ENCODE measurements around the gene HACD3.

DNA sequence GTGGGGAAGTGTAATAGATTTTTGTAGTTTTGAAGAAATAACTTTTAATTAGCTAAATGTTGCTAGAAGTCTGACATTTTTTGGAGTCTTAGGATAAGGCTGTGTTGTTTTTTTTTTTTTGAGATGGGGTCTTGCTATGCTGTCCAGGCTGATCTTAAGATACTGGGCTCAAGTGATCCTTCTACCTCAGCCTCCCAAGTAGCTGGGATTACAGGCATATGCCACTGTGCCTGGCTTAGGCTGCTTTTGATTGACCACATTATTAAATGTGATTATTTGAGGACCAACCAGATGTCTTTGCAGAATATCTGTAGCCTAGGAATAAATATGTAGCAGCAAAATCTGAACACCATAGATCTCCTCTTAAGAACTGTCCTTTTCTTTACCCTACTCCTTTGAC lies 29.7 kb downstream of the HACD3 start:
- no peak for TF ChIP-seq MAX (IDR thresholded peaks at IDR 0.05)
- TF ChIP-seq ZBTB7A (IDR thresholded peaks at IDR 0.05; ENCODE audit: low read depth) = no peak
- no peak for TF ChIP-seq CREB1 (IDR thresholded peaks at IDR 0.05; ENCODE audit: low read depth)
- TF ChIP-seq YY1 (IDR thresholded peaks at IDR 0.05; ENCODE audit: low read depth) = no peak
- no peak for TF ChIP-seq REST (IDR thresholded peaks at IDR 0.05; ENCODE audit: low read depth)
- TF ChIP-seq USF1 (IDR thresholded peaks at IDR 0.05) = no peak
- no peak for TF ChIP-seq EGR1 (IDR thresholded peaks at IDR 0.05)
- TF ChIP-seq RAD21 (IDR thresholded peaks at IDR 0.05; ENCODE audit: low read depth) = no peak
- no peak for TF ChIP-seq EP300 (IDR thresholded peaks at IDR 0.05; ENCODE audit: borderline replicate concordance)
- TF ChIP-seq TAF1 (IDR thresholded peaks at IDR 0.05; ENCODE audit: low read depth) = no peak
- no peak for TF ChIP-seq FOXM1 (IDR thresholded peaks at IDR 0.05; ENCODE audit: borderline replicate concordance, low read depth)
- no peak for TF ChIP-seq TEAD4 (IDR thresholded peaks at IDR 0.05)
- TF ChIP-seq NFIC (IDR thresholded peaks at IDR 0.05) = no peak
